Measurements from ENCODE around the gene CD22.

CD22 gene

DNA sequence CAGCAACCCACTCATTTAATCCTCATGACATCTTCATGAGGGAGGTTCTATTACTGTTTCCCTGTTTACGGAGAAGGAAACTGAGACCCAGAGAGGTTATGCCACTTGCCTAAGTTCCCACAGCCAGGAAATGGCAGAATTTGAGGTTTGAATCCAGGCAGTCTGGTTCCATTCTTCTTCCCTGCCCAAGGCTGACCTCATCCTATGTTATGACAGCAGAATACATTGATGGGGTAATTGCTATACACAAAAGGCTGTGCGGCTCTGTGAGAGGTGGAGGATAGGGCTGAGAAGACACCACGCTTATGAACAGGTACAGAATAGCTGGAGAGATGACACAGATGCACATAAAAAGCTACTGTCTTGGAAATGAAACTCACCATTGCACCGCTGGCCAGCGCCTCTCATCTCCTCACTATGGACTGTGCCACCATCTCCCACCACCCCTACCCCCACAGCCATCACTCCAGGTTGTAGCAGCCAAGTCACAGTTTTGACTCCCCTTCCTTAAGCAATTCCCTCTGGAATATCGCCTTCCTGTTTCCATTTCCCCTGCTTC, 25.6 kb upstream of the CD22 start:
- Histone ChIP-seq H3K4ac (ENCODE audit: low read depth in 1 of 2, low read length in 2 of 2) (no peak overlapping the region), H3K4me1 (ENCODE audit: control insufficient read depth, insufficient read depth, low read depth, low read length) (no peaks in the 10 kb centered on the region), H3K14ac (ENCODE audit: low read length in 2 of 2) (no peak overlapping the region), H4K8ac (ENCODE audit: low read length) (no peak overlapping the region), H3K79me1 (replicated peaks; ENCODE audit: low read length, poor library complexity, severe bottlenecking) (no peaks in the 10 kb centered on the region), H3K4me3 (ENCODE audit: insufficient read depth in 1 of 2, low read depth in 1 of 2, low read length in 2 of 2) (no peak overlapping the region), H4K91ac (ENCODE audit: low read length) (no peak overlapping the region), H3K23ac (ENCODE audit: low read length in 2 of 2) (no peak overlapping the region), H3K27ac (ENCODE audit: low read length, poor library complexity, severe bottlenecking) (no peak overlapping the region), H3K18ac (ENCODE audit: low read depth in 1 of 2, low read length in 2 of 2) (no peak overlapping the region), H3K27me3 (ENCODE audit: control insufficient read depth in 1 of 2, insufficient read depth in 1 of 2, low read length in 2 of 2) (peaks cover 12 to 49% of the 10 kb centered on the region in 2 experiments), H3K4me2 (ENCODE audit: low read length, poor library complexity, severe bottlenecking) (no peak overlapping the region), H3K9ac (ENCODE audit: low read length) (no peak overlapping the region), H3K9me3 (ENCODE audit: control insufficient read depth, low read length) (no peaks in the 10 kb centered on the region), H2AFZ (ENCODE audit: low read depth, low read length) (no peak overlapping the region), H2BK15ac (ENCODE audit: low read depth, poor library complexity, severe bottlenecking) (no peak overlapping the region), H2BK12ac (ENCODE audit: low read length in 2 of 2) (no peak overlapping the region), H3K36me3 (ENCODE audit: control insufficient read depth in 1 of 2, insufficient read depth in 2 of 2, low read depth in 1 of 2, low read length in 2 of 2) (no peaks in the 10 kb centered on the region), H2AK5ac (ENCODE audit: low read length, severe bottlenecking) (no peak overlapping the region), H2BK5ac (ENCODE audit: low read depth, low read length, poor library complexity, severe bottlenecking) (no peak overlapping the region), H2BK120ac (ENCODE audit: low read depth, low read length) (no peak overlapping the region)
- no peak for DNase-seq
- WGBS: 89% methylated on average over 6 of the region's 6 CpGs

DNA sequence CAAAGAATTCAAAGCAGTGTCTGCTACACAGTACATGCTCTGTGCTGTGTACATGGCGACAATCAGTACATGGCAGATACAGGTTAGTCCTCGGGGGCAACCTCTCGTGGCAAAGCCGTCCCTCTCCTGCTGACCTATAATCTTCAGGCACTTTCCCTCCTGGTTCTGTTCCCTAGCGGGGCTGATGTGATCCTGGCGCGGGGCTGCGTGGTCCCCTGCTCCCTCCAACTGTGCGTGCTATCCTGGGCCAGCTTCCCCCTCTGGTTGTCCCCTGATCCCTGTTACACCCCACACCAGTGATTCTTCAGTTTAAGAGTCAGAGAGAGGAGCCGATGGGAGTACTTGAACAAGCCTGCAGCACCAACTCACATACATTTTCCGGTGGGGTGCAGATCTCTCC, 25.0 kb upstream of the CD22 start:
- H3K79me1 ChIP-seq (replicated peaks; ENCODE audit: low read length, poor library complexity, severe bottlenecking): no peaks in the 10 kb centered on the region
- peak overlapping the region in 1 of 2 experiments; percentile 41 for H3K14ac ChIP-seq (ENCODE audit: low read length in 2 of 2)
- no peak overlapping the region for H3K23ac ChIP-seq (ENCODE audit: low read length in 2 of 2)
- no peak overlapping the region for H2BK5ac ChIP-seq (ENCODE audit: low read depth, low read length, poor library complexity, severe bottlenecking)
- H4K8ac ChIP-seq (ENCODE audit: low read length): no peak overlapping the region
- no peak overlapping the region for H4K91ac ChIP-seq (ENCODE audit: low read length)
- H3K36me3 ChIP-seq (ENCODE audit: control insufficient read depth in 1 of 2, insufficient read depth in 2 of 2, low read depth in 1 of 2, low read length in 2 of 2): no peaks in the 10 kb centered on the region
- H3K4me2 ChIP-seq (ENCODE audit: low read length, poor library complexity, severe bottlenecking): no peak overlapping the region
- H3K4me3 ChIP-seq (ENCODE audit: insufficient read depth in 1 of 2, low read depth in 1 of 2, low read length in 2 of 2): no peak overlapping the region
- no peak for DNase-seq
- peaks cover 12 to 43% of the 10 kb centered on the region in 2 experiments for H3K27me3 ChIP-seq (ENCODE audit: control insufficient read depth in 1 of 2, insufficient read depth in 1 of 2, low read length in 2 of 2)
- no peaks in the 10 kb centered on the region for H3K4me1 ChIP-seq (ENCODE audit: control insufficient read depth, insufficient read depth, low read depth, low read length)
- H3K27ac ChIP-seq (ENCODE audit: low read length, poor library complexity, severe bottlenecking): no peak overlapping the region
- H2BK12ac ChIP-seq (ENCODE audit: low read length in 2 of 2): no peak overlapping the region
- H2AFZ ChIP-seq (ENCODE audit: low read depth, low read length): no peak overlapping the region
- WGBS: 88% methylated on average over 11 of the region's 11 CpGs
- H2BK120ac ChIP-seq (ENCODE audit: low read depth, low read length): no peak overlapping the region
- no peak overlapping the region for H3K9ac ChIP-seq (ENCODE audit: low read length)
- no peak overlapping the region for H3K18ac ChIP-seq (ENCODE audit: low read depth in 1 of 2, low read length in 2 of 2)
- H2BK15ac ChIP-seq (ENCODE audit: low read depth, poor library complexity, severe bottlenecking): no peak overlapping the region
- no peak overlapping the region for H2AK5ac ChIP-seq (ENCODE audit: low read length, severe bottlenecking)
- H3K4ac ChIP-seq (ENCODE audit: low read depth in 1 of 2, low read length in 2 of 2): no peak overlapping the region
- H3K9me3 ChIP-seq (ENCODE audit: control insufficient read depth, low read length): no peaks in the 10 kb centered on the region

DNA sequence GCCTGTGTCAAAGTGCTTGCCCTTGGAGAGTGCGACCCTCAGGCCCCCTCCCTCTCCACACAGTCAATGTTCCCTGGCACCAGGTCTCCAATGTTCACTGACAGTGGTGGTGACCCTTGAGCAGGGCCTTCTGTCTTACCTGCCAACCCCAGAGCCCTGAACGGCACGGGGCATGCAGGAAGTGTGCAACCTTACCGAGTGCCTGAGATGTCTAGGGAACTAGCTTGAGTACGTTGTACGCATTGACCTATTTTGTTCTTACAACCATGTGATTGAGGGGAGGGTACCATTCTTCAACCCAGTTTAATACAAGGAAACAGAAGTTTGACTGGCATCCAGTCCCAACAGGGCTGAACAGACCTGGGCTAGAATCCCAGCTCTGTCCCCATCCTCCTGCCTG, 23.8 kb upstream of the CD22 start:
- WGBS: 91% methylated on average over 6 of the region's 6 CpGs
- H3K4ac ChIP-seq (ENCODE audit: low read depth in 1 of 2, low read length in 2 of 2): no peak overlapping the region
- no peak overlapping the region for H3K9ac ChIP-seq (ENCODE audit: low read length)
- no peaks in the 10 kb centered on the region for H3K36me3 ChIP-seq (ENCODE audit: control insufficient read depth in 1 of 2, insufficient read depth in 2 of 2, low read depth in 1 of 2, low read length in 2 of 2)
- H3K4me2 ChIP-seq (ENCODE audit: low read length, poor library complexity, severe bottlenecking): no peak overlapping the region
- no peak overlapping the region for H2BK12ac ChIP-seq (ENCODE audit: low read length in 2 of 2)
- H2AK5ac ChIP-seq (ENCODE audit: low read length, severe bottlenecking): no peak overlapping the region
- no peak overlapping the region for H3K23ac ChIP-seq (ENCODE audit: low read length in 2 of 2)
- no peak overlapping the region for H2BK5ac ChIP-seq (ENCODE audit: low read depth, low read length, poor library complexity, severe bottlenecking)
- H4K8ac ChIP-seq (ENCODE audit: low read length): no peak overlapping the region
- H3K14ac ChIP-seq (ENCODE audit: low read length in 2 of 2): no peak overlapping the region
- DNase-seq: no peak
- H3K79me1 ChIP-seq (replicated peaks; ENCODE audit: low read length, poor library complexity, severe bottlenecking): no peaks in the 10 kb centered on the region
- H3K27ac ChIP-seq (ENCODE audit: low read length, poor library complexity, severe bottlenecking): no peak overlapping the region
- H3K18ac ChIP-seq (ENCODE audit: low read depth in 1 of 2, low read length in 2 of 2): no peak overlapping the region
- H2AFZ ChIP-seq (ENCODE audit: low read depth, low read length): no peak overlapping the region
- no peaks in the 10 kb centered on the region for H3K9me3 ChIP-seq (ENCODE audit: control insufficient read depth, low read length)
- no peak overlapping the region for H2BK120ac ChIP-seq (ENCODE audit: low read depth, low read length)
- no peak overlapping the region for H4K91ac ChIP-seq (ENCODE audit: low read length)
- peaks cover 12 to 42% of the 10 kb centered on the region in 2 experiments for H3K27me3 ChIP-seq (ENCODE audit: control insufficient read depth in 1 of 2, insufficient read depth in 1 of 2, low read length in 2 of 2)
- H2BK15ac ChIP-seq (ENCODE audit: low read depth, poor library complexity, severe bottlenecking): no peak overlapping the region
- no peak overlapping the region for H3K4me3 ChIP-seq (ENCODE audit: insufficient read depth in 1 of 2, low read depth in 1 of 2, low read length in 2 of 2)
- H3K4me1 ChIP-seq (ENCODE audit: control insufficient read depth, insufficient read depth, low read depth, low read length): no peaks in the 10 kb centered on the region

DNA sequence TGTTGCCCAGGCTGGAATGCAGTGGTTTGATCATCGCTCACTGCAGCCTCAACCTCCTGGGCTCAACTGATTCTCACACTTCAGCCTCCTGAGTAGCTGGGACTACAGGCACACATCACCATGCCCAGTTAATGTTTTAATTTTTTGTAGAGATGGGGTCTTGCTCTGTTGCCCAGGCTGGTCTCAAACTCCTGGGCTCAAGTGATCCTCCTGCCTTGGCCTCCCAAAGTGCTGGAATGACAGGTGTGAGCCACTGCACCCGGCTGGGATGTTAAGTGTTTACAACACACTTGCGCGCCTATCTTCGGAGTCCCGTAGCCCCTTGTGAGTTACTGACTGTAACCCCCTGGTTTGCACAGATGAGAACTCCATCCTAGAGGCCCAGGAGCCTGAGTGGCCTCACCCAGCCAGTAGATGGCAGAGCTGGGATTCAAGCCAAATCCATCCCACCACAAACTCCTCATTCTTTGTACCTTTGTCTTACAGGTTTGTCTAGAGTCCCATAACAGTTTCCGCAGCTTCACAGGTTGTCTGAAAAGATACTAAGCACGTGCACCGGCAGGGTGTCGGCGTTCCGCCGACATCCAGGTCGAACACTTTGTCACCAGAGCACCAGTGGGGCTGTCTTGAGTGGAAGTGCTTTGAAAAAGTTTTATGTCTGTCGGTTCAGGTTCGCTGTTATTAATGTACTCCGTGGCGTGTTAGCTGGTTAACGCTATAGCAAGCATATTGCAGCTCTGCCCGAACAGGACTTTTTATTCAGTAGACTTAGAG, 22.3 kb upstream of the CD22 start:
- Histone ChIP-seq H2BK120ac (ENCODE audit: low read depth, low read length) (no peak overlapping the region), H3K36me3 (ENCODE audit: control insufficient read depth in 1 of 2, insufficient read depth in 2 of 2, low read depth in 1 of 2, low read length in 2 of 2) (no peaks in the 10 kb centered on the region), H3K23ac (ENCODE audit: low read length in 2 of 2) (no peak overlapping the region), H2AK5ac (ENCODE audit: low read length, severe bottlenecking) (no peak overlapping the region), H2BK12ac (ENCODE audit: low read length in 2 of 2) (no peak overlapping the region), H4K8ac (ENCODE audit: low read length) (no peak overlapping the region), H3K4me1 (ENCODE audit: control insufficient read depth, insufficient read depth, low read depth, low read length) (no peaks in the 10 kb centered on the region), H3K79me1 (replicated peaks; ENCODE audit: low read length, poor library complexity, severe bottlenecking) (no peaks in the 10 kb centered on the region), H3K9ac (ENCODE audit: low read length) (no peak overlapping the region), H3K14ac (ENCODE audit: low read length in 2 of 2) (no peak overlapping the region), H3K4me2 (ENCODE audit: low read length, poor library complexity, severe bottlenecking) (no peak overlapping the region), H3K4me3 (ENCODE audit: insufficient read depth in 1 of 2, low read depth in 1 of 2, low read length in 2 of 2) (no peak overlapping the region), H2BK5ac (ENCODE audit: low read depth, low read length, poor library complexity, severe bottlenecking) (no peak overlapping the region), H2AFZ (ENCODE audit: low read depth, low read length) (no peak overlapping the region), H3K27ac (ENCODE audit: low read length, poor library complexity, severe bottlenecking) (no peak overlapping the region), H3K27me3 (ENCODE audit: control insufficient read depth in 1 of 2, insufficient read depth in 1 of 2, low read length in 2 of 2) (peaks cover 12 to 35% of the 10 kb centered on the region in 2 experiments), H3K9me3 (ENCODE audit: control insufficient read depth, low read length) (no peaks in the 10 kb centered on the region), H3K18ac (ENCODE audit: low read depth in 1 of 2, low read length in 2 of 2) (no peak overlapping the region), H4K91ac (ENCODE audit: low read length) (no peak overlapping the region), H2BK15ac (ENCODE audit: low read depth, poor library complexity, severe bottlenecking) (no peak overlapping the region), H3K4ac (ENCODE audit: low read depth in 1 of 2, low read length in 2 of 2) (no peak overlapping the region)
- WGBS: 85% methylated on average over 20 of the region's 20 CpGs
- DNase-seq: no peak
